ENCODE results near the gene SUGP1.

DNA sequence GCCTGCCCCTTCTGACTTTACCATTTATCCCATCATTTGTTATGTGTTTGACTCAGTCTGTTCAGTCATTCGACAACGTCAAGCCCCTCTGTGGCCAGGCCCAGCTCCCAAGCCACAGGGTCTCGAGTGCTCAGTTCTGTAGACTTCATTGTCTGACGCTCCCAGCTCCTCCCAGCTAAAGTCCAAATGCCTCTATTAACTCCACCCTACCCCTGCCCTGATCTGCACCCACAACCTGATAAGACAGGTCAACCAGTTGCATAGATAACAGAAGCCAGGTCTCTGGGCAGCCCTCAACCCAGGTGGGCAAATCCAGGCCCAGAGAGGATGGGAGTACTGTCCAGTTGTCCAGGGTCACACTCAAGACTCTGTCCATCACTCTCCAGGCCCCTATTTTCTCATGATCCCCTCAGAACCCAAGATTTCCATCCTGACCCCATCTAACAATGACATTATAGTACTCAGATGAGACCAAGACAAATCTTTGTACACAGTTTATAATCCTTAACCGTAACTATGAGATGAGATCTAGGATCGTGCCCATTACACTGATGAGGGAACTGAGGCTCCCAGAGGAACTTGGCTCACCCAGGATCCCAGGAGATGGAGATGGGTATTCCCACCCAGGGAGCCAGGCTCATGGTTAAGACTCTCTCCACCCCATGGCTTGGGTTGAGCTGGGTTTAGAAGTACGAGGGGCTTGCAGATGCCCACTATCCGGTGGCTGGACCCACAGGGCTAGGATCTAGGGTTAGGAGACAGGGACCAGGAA, 48.3 kb downstream of the SUGP1 start:
- TF ChIP-seq, protein P1, sequence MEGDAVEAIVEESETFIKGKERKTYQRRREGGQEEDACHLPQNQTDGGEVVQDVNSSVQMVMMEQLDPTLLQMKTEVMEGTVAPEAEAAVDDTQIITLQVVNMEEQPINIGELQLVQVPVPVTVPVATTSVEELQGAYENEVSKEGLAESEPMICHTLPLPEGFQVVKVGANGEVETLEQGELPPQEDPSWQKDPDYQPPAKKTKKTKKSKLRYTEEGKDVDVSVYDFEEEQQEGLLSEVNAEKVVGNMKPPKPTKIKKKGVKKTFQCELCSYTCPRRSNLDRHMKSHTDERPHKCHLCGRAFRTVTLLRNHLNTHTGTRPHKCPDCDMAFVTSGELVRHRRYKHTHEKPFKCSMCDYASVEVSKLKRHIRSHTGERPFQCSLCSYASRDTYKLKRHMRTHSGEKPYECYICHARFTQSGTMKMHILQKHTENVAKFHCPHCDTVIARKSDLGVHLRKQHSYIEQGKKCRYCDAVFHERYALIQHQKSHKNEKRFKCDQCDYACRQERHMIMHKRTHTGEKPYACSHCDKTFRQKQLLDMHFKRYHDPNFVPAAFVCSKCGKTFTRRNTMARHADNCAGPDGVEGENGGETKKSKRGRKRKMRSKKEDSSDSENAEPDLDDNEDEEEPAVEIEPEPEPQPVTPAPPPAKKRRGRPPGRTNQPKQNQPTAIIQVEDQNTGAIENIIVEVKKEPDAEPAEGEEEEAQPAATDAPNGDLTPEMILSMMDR (conservative IDR thresholded peaks at IDR 0.05; ENCODE audit: low read length) = no peak
- no peak for TF ChIP-seq EZH2phosphoT487 (IDR thresholded peaks at IDR 0.05; ENCODE audit: borderline replicate concordance, low read depth, low read length)

Measured in OCI-LY7 (cell line).